H1 (cell line): Measurements from ENCODE around the gene TBC1D23. TPM values are rescaled to one million over a fixed set of nuclear protein-coding genes. Genes with fewer than 3 reads are reported as not detected.

Experiments used
- EGR1 ChIP-seq: IDR thresholded peaks from 2 replicates; pipeline ENCODE4 v1.6.1; 2011; ENCODE audit warnings: low read depth, low read length, borderline replicate concordance
- FOSL1 ChIP-seq: IDR thresholded peaks from 2 replicates; pipeline ENCODE4 v1.6.1; 2011; ENCODE audit warnings: mild to moderate bottlenecking, low read depth, low read length, moderate library complexity; ENCODE audit not compliant: insufficient read depth
- KDM1A ChIP-seq: fragments of 200-600, 300-600 bp; sonication (generic); IDR thresholded peaks from 2 replicates; pipeline ENCODE4 v1.7.1; 2016; ENCODE audit warnings: mild to moderate bottlenecking, low read length, borderline replicate concordance
- KDM4A ChIP-seq: IDR thresholded peaks from one replicate; pipeline ENCODE4 v1.7.1; 2012; ENCODE audit warnings: low read depth, mild to moderate bottlenecking, moderate library complexity, low read length, inconsistent platforms; ENCODE audit not compliant: severe bottlenecking
- POU5F1 ChIP-seq: IDR thresholded peaks from 2 replicates; pipeline ENCODE4 v1.6.1; 2011; ENCODE audit warnings: low read depth, mild to moderate bottlenecking, low read length, moderate library complexity
- RXRA ChIP-seq: IDR thresholded peaks from 2 replicates; pipeline ENCODE4 v1.6.1; 2011; ENCODE audit warnings: low read depth, mild to moderate bottlenecking, low read length, moderate library complexity; ENCODE audit not compliant: insufficient read depth
- SAP30 ChIP-seq: fragments of 300-600 bp; sonication (generic); IDR thresholded peaks from 2 replicates; pipeline ENCODE4 v1.7.1; 2012; ENCODE audit warnings: low read length, moderate library complexity, mild to moderate bottlenecking, inconsistent platforms; ENCODE audit not compliant: insufficient read depth, insufficient replicate concordance
- SUZ12 ChIP-seq: fragments of 200-600 bp; sonication (generic); IDR thresholded peaks from 2 replicates; pipeline ENCODE4 v1.6.1; 2012; ENCODE audit warnings: mild to moderate bottlenecking, inconsistent platforms, low read length, moderate library complexity, mixed read lengths
- TEAD4 ChIP-seq: IDR thresholded peaks from 2 replicates; pipeline ENCODE4 v1.6.1; 2012; ENCODE audit warnings: low read depth, low read length, inconsistent platforms, mixed read lengths
- polyA plus RNA-seq, 7 experiments: library from polyadenylated mRNA; depleted of rRNA in 3 of 7; stranded (reverse) in 5 of 7; unstranded in 2 of 7; fragments of >200 nt in 5 of 7; fragments of 200-250 nt in 2 of 7; gene quantifications; 1 replicate in 5 of 7; 2 replicates in 1 of 7; 4 replicates in 1 of 7; pipeline versions ENCODE4 v1.2.1 to v1.2.3, GENCODE V29; 2011 to 2013; ENCODE audit warnings: missing spikeins in 2 of 7, mixed read lengths in 2 of 7
- total RNA-seq: library from RNA; stranded (reverse); fragmentation: NEBNext Ultra II Directional; extraction: Animal tissue kit (Norgen Biotek cat#: 25700); gene quantifications from 2 replicates; pipeline ENCODE4 v1.2.1, GENCODE V29; 2021
- TF ChIP-seq, protein P1 (sequence below): IDR thresholded peaks from 2 replicates; pipeline ENCODE4 v1.6.1; 2012; ENCODE audit warnings: inconsistent platforms
- TF ChIP-seq, protein P2 (sequence below): IDR thresholded peaks from 2 replicates; pipeline ENCODE4 v1.6.1; 2011; ENCODE audit warnings: low read length, improper control_type of control experiment

The TBC1D23 gene
- total and polyA plus RNA-seq, 2 of the 8 experiments (the other 6 are each of a cell fraction or from before 2014, with no cell fraction given): 6.4 to 29.3 TPM

DNA sequence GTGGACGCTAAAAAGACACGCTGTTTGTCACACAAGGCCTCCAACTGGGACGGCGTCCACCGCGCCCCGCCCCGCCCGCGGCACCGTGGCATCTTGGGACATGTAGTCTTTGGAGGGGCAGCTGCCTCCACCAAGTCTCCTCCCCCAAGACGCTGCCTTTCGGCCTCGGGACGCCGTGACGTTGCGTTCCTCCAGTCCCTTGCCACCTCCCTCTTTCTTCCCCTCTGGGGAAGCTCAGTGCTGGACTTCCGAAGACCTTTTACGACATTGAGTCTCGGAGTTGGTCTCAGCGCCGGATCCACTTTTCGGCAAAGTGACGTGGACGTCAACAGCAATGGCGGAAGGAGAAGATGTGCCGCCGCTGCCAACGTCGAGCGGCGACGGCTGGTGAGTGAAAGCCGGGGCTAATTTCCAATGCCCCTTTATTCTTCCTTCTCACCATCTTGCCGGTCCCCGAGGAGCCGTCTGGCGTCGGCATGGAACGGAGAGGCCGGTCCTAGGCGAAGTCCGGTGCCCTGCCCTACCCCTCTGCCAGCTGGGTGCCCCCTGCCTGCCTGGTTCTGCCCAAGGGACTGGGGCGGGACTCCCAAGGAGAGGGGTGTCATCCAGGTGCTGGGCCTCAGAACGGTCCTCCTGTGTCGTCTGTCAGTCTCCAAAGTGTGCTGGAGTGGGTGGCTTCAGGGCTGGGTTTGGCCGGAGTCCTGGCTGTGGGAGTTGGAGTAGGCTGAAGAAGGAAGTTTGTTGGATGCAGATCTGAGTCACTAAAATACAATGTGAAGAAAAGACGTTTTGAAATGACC lies at the start of gene TBC1D23 (continued):
- TF ChIP-seq SAP30 (peak; percentile 94), KDM1A (no peak), SUZ12 (no peak), EGR1 (no peak), FOSL1 (no peak), RXRA (no peak), POU5F1 (no peak), TEAD4 (no peak), KDM4A (peak; percentile 86)
- TF ChIP-seq, protein P1, sequence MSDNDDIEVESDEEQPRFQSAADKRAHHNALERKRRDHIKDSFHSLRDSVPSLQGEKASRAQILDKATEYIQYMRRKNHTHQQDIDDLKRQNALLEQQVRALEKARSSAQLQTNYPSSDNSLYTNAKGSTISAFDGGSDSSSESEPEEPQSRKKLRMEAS: peak; percentile 64; the same call in 1 of the 2 replicates
- TF ChIP-seq, protein P2, sequence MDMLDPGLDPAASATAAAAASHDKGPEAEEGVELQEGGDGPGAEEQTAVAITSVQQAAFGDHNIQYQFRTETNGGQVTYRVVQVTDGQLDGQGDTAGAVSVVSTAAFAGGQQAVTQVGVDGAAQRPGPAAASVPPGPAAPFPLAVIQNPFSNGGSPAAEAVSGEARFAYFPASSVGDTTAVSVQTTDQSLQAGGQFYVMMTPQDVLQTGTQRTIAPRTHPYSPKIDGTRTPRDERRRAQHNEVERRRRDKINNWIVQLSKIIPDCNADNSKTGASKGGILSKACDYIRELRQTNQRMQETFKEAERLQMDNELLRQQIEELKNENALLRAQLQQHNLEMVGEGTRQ: no peak
